GM12892 (cell line): Measurements from ENCODE around the gene ELMOD3.
"Not testable (repeated sequence)": the region's sequence is repeated elsewhere in the genome, so short reads cannot be mapped to it uniquely, and the experiment has no call there.

ENCODE experiments used
- POLR2A ChIP-seq: IDR thresholded peaks from 2 replicates; pipeline ENCODE4 v1.6.1; 2011; ENCODE audit warnings: low read depth, low read length, control low read depth
- POLR2AphosphoS5 ChIP-seq: IDR thresholded peaks from 2 replicates; pipeline ENCODE4 v1.6.1; 2011; ENCODE audit warnings: low read depth, low read length, control low read depth

DNA sequence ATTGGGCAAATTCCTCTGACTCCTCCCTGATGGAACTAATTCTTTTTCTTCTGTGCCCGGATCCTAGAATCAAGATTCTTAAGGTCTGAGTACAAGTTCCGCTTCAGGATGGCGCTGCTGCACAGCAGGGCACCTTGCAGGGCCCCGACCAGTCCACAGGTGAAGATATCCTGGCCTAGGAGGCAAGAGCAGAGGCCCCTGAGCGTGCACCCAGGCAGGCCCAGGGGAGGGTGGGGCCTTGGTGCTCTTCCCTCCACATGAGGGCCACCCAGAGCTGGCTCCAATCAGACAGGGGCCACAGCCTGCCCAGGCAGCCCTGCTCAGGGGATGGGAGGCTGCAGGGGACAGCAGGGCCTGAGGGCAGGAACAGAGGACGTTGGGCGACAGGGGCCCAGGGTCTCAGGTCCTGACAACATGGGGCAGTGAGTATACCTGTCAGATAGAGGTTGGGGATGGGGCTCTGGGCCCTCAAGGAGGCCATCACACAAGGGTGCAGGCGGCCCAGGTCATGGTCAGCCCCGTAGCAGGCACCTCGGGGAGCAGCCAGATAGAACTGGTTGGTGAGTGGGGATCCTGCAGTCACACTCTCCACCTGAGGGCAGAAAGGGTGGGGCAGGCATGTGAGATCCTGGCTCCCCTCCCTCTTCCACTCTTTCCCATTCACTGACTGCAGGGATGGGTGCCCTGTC, 11.2 kb upstream of the ELMOD3 start:
- TF ChIP-seq POLR2AphosphoS5, POLR2A: not testable (repeated sequence)
